HG03039 (cell line): ENCODE measurements around the gene STK35.

Experiments used
- ATAC-seq: cut with Tn5 transposase; IDR thresholded peaks from one replicate; pipeline ENCODE4 v1.9.1; 2021; ENCODE audit warnings: mild to moderate bottlenecking, moderate library complexity; ENCODE audit not compliant: unreplicated experiment

STK35 gene

DNA sequence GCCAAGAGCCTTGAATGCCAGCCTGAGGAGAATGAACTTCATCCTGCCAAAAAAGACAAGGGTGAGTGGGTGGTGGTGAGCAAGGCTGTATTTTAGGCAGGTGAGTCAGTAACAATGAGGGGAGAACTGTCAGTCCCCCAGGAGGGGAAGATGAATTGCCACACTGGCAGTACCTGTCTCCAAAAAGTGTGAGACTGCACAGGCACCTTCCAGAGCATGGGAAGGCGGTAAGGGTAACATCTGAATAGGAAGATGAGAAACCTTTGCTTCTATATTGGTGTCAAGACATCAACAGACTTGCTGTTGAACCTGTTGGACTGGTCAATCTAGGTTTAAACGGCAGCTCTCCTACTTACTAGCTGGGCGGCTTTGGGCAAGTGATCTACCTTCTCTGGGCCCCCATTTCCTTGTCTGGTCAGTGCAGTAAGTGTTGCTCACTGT is 30.9 kb downstream of the STK35 start:
- ATAC-seq, result no peak

DNA sequence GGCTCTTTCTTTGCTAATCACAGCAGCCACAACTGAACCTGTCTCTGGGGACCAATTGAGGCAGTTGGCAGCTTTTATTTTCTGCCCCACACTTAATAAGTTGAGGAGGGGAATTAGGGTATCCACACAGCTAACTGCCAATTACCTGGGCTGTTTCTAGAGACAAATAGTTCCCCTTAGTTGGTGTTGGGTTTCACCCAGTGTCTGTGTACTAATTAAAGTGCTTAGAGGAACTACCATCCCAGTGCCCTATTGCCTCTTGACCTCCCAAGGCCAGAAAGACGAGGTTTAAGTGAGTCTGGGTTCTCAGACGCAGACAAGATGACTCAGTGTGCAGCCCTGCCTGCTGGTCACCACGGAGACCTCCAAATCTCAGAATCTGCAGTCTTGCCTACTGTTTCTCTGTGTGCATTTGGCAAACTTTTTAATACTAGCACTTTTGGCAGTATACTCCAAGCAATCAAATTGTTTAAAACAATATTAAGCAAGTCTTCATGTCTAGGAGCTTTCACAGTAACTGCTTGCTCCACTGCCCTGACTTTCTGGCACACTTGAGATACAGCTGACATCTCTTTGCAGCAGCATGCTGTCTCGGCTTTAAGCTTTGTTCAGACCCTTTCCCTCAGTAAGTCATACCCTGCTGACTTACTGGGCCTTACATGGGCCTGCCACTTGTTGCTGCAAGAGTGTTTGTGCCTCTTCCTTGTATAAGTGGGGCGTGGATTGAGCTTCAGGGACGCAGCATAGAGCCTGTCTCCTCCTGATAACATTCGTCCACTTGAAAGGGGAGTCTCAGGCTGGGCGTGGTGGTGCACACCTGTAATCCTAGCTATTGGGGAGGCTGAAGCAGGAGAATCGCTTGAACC is 31.9 kb downstream of the STK35 start:
- no peak for ATAC-seq

DNA sequence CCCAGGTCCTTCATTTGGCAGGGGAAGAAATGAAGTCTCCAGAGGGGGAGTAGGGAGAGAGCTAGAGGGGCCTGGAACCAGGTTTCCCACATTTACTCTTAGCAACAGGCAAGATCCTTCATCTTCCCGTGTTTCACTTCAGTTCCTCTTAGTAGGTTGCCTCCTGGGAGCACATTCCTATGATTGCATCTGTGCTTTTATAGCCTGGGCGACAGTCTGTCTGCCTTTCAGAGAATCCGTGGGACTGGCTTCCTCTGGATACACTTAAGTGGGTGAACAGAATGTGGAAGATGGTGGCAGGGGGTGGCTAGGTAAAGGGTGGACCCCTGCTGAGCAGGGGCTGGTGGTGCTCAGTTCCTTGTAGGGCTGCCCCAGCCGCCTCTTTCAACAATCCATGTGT is 33.4 kb downstream of the STK35 start:
- no peak for ATAC-seq

DNA sequence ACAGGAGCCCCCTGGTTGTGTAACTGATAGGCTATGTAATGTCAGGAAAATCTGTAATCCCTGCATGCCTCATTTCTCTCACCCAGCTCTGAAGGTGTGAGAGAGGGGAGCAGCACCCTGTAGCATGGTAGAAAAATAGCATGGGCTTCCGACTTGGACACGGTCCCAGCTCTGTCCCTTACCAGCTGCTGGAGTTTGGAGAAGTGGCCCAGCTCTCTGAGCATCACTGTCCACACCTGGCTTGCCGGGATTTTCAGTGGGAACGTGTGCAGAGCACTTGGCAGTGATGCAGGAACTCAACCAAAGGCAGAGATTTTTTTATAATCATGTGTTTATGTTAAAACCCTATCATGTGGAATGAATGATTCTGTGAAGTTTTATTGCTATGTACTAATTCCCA is 34.6 kb downstream of the STK35 start:
- no peak for ATAC-seq

DNA sequence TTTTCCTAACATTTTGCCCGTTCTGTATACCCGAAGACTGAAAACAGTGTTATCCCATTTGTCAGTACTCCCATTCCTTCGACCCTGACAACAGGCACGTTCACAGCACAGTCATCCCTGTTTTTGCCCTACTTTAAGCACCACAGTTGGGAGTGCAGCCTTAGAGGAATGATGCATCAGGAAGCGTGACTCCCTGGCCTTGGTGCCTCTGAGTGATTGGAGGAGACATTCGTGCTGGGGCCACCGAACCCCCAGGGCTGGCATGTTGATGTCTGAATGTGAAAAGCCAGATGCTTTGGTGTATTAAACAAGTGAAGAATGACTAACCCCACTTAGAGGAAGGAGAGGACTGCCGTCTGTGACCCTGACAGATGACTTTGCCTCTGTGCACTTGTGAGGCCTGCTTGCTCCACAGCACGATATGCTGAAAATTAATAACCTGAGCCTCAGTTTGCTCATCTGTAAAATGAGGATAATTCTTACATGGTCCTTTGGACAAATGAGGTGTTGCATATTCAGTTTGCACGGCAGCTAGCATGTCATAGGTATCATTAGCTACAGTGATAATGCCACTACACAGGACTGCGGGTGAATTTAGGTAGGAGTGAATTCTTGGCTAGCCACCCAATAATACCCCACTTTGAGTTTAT is 36.0 kb downstream of the STK35 start:
- ATAC-seq, result no peak

DNA sequence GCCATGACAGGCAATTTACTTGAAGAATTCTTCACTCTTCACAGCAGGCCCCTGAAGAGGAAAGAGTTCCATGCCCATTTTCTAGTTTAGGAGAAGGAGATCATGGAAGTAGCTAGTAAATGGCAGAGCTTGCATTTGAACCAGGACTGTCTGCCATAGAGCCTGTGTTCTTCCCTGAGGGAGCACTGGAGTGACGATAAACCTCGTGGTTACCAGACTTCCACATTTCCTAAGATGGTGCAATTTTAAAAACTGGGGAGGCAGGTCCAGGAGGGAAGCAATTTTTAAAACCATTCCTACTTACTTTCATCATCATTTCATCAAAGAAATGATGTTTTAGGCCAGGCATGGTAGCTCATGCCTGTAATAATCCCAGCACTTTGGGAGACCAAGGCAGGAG is 36.8 kb downstream of the STK35 start:
- ATAC-seq, result no peak

DNA sequence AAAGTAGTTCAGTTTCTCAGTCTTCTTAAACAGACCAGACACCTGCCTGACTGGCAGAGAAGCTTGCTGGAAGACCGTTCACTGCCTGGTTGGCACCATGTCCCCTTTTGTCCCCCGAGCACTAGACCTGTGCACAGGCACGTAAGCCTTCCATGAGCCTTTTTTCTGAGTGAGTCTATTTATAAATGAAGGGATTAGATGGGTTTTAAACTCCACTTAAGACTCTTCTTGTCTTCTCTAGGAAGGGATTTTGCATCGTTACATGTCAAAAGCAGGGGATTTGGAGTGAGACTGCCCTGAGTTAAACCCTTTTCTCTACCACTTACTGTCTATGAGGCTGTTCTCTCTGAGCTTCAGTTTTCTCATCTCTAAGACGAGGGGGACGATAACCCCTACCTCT is 37.6 kb downstream of the STK35 start:
- no peak for ATAC-seq

DNA sequence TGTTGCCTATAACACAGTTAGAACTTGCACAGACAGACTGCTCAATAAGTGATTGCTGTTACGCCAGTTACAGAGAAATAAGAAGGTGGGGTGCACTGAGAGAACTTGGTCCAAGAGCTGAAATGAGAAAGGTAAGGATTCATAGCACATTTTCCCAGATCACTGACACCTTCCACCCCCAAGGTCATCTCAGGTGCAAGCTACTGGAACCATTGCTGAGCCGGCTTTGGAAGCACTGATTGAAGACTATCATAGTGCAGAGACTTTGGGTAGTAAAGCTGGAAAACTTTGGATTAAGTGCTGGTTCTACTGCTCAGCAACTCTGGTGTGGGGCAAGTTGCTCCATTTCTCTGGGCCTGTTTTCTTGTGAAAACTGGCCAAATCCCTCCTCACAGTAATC is 38.1 kb downstream of the STK35 start:
- no peak for ATAC-seq

DNA sequence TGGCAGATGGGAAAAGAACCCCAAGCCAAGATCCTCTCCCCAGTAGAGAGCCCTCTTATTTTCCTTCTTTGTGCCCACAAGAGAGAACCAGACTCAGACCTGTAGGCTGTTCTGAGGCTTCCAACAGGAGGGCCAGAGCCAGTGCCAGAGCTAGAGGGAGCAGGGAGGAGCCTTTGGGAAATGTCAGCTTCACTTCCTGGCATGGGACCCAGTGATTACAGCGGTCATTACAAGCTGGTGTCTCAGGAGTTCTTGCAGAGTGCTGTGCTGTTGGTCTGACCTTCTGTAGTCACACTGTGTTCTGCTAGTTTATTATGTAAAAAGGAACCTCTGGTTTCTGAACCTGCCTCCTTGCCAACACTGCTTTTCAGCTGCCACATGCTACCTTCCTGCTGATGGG is 38.9 kb downstream of the STK35 start:
- no peak for ATAC-seq

DNA sequence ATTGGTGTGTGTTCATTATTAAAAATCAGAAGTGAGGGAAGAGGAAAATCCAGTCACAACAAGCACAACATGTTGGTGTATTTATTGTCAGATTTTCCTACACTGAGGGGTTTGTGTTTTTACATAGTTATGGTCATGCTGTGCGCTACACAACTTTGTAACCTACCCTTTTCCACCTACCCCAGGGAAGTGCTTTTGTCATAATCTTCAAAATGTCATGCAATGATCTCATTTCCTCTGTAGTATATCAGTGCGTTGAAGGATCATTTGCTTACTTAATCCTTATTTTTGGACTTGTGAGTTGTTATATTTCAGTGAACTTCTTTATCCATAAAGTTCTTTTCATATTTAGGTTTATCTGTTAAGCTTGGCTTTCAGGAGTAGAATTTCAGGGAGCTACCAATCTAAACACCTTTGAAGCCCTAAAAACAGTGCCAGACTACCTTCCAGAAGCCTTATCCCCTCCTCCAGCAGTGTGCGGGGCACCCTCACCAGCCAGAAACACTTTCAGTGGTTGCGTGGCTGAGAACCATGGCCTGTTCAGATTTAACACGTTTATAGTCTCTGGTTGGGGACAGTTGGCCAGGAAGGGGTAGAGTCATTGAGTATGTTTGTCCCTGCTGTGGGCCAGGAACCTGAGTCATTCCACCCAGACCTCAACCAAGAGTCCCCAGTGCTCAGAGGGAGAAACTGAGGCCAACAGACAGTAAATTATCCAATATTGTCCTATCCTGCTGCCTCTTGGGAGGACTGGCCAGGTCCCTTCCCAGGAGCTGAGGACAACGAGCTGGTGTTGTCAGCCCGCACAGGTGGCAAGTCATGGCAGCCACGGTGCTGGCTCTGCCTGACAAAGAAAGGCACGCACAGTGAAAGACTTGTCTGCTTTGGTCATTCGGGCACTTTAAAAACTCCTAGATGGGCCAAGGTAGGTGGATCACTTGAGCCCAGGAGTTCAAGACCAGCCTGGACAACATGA is 40.3 kb downstream of the STK35 start:
- ATAC-seq, result no peak

DNA sequence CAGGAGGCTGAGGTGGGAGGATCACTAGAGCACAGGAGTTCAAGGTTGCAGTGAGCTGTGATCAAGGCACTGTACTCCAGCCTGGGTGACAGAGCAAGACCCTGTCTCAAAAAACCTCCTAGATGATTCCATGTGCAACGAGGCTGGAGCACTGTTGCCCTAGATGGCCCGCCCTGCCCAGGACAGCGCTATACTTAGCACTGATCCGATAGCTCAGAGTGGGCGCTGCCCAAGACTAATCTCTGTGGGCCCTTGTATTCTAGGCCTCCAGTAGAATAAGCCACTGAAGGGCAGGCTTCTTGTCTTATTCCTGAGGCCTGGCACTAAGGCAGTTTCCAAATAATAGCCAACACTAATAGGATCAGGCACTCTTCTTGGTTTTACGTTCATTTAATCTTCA is 41.0 kb downstream of the STK35 start:
- ATAC-seq, result no peak

DNA sequence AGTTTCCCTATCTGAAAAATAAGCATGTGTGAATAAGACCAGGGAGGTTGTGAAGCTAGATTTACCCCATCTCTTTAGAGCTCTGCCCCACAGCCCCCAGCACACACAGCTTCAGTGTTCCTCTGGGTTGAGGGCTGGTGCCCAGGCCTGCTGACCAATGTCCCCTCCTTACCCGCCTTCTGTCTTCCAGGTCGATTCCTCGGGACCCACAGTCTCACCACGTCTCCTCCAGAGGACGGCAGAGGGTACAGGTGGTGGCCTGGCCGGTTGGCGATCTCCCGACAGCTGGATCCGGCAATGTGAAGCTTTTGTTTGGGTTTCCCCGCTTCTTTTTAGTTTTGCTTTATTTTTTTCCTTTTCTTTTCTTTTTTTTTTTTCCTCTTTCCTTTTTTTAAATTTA is 42.0 kb downstream of the STK35 start:
- ATAC-seq, result no peak

DNA sequence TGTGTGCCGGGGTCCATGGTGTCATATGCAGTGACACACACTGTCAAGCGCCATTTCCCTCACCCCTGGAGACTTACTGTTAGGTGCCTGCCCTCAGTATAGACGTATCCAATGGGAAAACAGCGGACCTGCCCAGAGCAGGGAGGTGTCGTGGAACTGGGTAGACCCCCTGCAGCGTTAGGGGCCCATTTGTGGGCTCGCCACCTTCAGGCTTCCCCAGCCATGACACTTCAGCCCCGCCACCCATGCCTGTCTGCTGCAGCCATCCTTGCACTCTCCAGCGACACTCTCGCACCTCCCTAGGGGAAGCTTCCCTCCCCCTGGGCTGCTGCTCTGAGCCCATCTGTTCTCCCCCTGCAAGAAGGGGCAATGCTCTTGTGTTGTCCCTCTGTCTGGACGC is 43.2 kb downstream of the STK35 start:
- no peak for ATAC-seq

DNA sequence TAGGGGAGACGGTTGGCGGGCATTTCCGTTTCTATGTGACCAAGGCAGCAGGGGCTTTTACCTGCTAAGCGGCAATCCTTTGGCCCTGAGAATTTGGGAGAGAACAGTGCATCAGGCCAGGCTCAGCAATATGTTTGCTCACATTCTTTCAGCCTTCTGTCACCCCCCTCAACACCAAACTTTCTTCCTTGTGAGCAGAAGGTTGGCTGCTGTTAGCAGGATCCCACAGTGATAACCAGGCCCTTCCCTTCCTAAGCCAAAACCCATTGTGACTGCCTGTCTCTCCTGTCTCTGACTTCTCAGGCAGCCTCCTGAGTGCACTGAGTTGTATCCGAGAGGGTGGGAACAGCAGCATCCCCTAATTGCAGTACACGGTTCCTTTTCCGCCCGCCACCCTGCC is 43.7 kb downstream of the STK35 start:
- no peak for ATAC-seq

DNA sequence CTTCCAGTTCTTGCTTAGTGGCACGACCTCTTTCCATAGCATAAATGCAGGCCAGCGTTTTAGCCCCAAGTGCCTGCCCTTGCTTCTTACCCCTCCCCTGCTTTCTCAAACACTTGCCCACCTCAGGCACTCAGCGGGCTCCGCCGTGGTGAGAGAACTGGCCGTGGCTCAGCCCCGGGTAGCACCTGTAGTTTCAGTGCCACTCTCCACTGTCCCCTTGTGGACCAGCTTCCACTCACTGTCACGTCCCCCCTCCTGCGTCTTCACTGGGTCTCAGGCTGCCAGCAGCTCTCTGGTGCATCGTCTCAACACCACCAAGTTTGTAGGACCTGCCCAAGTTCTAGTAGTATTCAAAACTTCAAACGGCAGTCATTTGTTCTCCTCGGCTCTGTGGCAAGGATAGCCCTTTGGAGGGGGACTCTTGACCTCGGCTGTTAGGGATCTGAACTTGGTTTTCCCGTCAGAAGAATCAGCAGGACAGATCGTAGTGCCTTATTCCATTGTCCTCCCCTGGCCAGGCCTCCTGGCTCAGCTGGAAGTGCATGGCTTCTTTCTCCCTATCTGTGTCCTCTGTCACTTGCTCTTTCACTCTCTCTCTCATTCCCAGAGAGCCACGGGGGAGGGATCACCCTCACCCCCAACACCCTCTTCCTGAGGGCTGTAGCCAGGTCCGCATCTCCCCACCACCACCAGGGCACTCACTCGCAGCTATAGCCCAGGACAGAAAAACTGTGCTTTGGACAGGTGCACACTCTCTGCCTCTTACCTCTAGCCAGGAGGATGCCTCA is 44.6 kb downstream of the STK35 start:
- ATAC-seq, result no peak

DNA sequence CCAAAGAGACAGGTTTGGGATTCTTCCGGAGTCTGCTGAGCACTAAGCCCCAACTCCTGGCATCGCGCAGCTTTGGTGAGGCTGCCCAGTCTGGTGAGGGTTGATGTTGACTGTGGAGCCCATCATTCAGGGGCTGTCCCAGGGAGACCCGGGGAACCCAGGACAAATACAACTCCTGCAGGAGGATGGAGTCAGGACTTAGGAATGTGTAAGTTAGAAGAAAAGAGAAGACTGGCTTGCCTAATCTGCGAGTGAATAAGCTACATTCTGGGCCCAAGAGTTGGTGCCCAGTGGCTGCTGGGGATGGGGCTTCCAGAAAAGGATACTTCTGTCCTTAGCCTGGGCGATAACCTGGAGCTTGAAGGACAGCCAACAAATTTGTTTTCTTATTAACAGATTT is 47.9 kb downstream of the STK35 start:
- ATAC-seq, result no peak

DNA sequence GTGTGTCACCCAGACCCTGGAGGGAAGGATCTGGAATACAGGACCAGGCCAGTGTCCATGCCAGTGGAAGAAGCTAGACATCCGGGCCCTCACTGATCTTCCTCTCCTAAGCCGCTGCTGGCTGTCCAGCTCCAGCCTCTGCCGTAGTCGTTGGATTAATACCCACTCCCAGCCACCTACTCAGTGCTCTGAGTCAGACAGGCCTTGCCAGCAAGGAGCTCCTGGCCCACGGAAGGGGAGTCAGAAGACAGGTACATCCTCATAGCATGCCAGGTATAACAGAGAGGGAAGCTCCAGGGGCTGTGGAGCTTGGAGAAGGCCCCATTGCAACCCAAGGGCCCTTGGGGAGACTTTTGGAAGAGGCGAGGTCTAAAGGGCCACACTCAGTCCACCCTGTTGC is 49.0 kb downstream of the STK35 start:
- no peak for ATAC-seq

DNA sequence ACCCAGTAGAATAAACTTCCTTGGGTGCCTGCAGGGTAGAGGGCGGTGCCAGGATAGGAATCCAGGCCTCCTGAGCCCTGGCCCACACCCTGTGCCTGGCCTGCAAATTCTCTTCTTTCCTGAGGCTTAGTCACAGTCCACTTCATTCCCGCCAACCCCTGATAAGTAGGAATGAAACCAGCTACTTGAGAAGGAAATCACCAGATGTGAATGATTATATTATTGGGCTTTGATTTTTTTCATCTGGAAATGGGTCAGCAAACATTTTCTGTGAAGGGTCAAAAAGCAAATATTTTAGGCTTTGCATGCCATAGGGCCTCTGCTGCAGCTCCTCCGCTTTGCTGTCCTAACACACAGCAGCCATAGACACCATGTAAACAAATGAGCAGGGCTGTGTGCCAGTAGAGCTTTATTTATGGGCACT is 50.2 kb downstream of the STK35 start:
- no peak for ATAC-seq

DNA sequence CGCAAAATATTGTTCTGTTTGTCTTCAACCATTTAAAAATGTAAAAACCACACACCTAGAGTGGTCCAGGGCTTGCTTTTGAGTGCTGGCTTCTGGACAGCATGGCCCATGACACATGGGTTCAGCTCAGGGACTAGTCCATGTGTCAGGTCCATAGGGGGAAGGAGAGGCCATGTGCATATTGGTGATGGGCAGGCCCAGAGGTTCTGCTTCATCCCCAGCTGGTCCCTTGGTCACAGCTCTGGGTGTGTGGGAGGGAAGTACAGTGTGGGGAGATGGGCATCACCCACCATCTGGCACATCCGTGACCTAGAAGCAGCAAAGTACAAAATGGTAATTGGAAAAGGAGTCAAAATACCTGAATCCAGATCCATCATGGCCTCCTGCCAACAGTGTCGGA is 50.7 kb downstream of the STK35 start:
- ATAC-seq, result no peak

DNA sequence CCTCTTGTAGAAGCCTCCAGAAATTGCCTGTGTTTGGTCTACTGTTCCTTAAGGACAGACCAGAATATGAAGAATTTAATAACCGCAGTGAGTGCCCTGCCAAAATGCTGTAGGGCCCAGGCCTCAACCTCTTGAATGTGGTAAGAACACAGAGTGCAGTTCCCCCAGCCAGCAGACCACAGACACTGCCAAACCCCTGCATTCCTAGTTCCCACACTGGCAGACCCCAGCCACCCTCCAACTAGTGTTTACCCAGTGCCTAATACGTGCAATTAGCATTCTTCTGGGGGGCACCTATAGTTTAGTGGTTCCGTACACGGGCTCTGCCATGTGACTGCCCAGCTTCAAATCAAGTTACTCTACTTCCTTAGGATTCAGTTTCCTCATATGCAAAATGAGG is 51.7 kb downstream of the STK35 start:
- no peak for ATAC-seq

DNA sequence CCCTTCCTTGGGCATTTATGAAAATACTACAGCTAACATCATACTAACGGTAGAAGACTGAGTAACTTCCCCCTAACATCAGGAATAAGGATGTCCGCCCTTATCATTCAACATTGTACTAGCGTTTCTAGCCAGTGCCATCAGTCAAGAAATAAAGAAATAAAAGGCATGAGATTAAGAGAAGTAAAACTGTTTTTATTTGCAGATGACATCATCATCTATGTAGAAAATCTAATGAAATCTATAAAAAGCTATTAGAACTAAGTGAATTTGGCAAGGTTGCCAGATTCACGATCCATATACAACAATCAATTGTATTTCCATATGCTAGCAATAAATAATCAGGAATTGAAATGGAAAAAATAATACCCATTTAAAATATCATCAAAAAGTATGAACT is 54.6 kb downstream of the STK35 start:
- ATAC-seq, result no peak
